ENCODE data around the gene ATP8A2.
A peak's percentile ranks its signal among the peaks of the same experiment; 100 is the strongest.
"Not testable (repeated sequence)": the region's sequence is repeated elsewhere in the genome, so short reads cannot be mapped to it uniquely, and the experiment has no call there.

The ATP8A2 gene

DNA sequence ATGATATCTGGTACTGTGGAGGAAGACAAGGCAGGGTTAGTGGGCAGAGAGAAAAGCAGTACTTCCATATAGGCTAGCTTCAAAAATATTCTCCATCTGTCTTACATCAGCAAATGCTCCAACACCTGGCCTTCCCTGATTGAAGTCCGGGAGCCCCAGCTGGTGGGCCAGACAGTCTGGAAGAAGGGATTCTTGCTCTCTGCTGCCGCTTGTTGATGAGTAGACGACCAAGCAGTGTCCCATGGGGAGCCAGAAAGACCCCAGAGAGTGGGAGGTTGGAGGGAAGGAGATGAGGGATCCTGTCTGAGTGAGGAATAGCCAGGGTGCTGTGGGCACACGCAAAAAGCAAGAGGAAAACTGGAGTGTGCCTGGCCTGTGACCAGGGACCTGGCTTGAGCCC is 95.1 kb downstream of the ATP8A2 start:
- DNase-seq = no peak

DNA sequence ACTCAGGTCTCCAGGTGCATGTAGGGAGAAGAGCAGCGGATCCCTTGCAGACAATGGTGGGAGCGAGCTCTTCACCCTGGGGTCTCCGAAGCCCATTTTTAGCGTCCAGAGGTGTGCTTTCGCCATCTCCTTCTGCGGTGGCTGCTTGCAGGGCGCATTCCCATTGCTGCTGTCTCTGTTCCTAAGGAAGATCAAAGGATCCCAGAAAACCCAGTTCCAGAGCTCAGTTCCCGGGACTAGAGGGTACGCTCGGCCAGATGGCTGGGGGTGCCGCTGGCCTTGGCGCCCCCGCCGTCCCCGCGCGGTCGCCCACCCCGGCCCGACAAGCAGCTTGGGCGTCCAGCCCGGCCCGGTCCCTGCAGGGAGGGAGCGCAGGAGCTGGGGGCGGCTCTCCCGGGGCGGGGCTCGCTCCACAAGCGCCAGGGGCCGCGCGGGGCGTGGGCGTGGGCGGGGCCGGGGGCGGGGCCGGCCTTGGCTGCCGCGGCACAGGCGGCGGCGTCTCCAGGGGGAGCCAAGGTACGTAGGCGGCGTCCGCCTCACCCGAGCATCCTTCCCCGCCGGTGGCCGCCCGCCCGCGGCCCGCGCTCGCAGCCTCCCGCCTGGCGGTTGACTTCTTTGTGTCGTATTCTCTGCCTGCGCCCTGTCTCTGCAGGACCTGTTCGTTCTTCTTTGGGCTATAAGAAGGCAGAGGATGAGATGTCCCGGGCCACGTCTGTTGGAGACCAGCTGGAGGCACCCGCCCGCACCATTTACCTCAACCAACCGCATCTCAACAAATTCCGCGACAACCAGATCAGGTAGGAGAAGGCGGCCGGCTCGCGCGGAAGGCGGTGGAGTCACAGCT is 96.8 kb downstream of the ATP8A2 start:
- peak; percentile 8 for DNase-seq

DNA sequence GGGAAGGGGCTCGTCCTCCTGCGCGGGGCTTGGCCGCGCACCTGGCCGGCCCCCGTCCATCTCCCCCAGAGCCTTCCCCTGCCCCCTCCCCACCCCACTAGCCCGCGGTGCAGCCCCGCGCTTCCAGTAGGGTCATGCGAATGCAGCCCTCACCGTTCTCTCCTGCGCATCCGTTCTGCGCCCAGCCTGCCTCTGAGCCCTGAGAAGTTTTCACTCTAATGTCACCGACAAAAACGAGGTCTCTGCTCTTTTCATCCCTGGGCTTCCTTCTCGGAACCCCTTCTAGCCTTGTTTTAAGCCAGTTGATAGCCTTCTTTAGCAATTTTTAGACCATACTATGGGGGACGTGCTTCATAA is 97.4 kb downstream of the ATP8A2 start:
- no peak for DNase-seq

DNA sequence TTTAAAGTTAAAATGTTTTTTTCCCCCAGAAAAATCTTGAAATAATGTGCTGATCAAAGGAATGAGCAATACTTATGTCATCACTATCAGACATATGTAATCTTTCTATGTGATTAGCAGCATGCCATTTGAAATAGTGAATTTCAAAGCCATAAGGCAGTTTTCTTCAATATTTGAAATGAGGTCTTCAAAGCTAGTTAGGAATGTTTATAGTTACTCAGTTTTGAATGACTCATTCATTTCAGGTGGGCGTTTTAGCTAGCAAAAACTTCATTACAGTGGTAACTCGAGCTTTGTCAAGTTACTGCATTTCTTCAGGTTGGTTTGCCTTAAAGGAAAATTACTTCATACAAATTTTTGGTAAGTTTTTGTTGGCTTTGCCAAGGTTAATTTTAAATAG is 102.1 kb downstream of the ATP8A2 start:
- no peak for DNase-seq

GRCh38 chr13:25478186-25478585 is 106.4 kb downstream of the ATP8A2 start:
- no peak for DNase-seq

- DNase-seq = no peak
Observed at GRCh38 chr13:25489238-25489637, 117.5 kb downstream of the ATP8A2 start.

GRCh38 chr13:25490236-25490635 is 118.5 kb downstream of the ATP8A2 start:
- no peak for DNase-seq

DNA sequence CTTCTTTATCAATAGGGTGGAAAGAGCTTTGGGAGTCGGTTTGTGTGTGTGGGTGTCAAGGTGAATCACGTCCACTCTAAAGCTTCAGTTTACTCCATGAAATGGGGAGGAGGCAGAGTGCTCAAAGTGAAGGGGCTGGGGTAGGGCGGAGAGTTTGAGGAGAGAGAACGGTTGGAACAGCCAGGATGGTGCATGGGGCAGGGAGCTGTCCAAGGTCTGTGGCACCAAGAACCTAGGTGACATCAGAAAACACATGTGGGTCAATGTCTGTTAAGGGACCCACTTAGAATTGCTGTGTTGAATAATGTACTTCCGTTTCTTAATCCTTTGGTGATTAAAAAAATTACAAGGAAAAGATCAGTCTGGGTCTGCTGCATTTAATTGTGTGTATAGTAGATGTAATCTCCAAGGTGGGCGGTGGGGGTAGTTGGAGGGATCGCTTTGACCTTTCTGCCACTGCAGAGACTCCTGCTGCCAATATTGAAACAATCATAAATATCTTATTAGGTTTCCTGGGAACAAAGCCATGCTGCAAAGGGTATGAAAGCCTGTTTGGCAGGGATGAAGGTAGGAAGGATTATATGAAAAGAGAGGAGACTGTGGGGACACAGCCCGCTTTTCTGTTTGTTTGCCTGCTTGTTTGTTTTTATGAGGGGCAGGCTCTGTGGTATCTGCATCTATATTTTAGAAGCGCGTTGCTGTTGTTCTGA is 122.3 kb downstream of the ATP8A2 start:
- DNase-seq = no peak

GRCh38 chr13:25494698-25495411 is 123.1 kb downstream of the ATP8A2 start:
- no peak for DNase-seq

DNA sequence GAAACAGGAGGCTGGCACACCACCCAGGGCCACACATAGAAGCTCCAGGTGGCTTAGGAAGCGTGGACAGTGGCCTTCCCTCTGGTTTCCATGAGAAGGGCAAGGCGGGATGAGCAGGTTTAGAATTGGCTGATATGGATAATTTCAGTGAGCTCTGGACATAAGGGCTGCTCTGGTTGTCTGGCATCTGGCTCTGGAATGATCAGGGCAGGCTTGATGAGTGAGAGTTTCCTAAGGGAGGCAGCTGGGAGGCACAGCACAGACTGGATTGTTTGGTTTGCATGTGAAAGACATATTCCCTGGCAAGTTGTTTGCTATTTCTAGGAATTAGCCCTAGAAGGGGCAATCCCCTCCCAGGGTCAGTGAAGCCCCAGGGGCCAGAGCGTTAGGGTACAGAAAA is 129.5 kb downstream of the ATP8A2 start:
- no peak for DNase-seq

- DNase-seq = no peak
Observed at GRCh38 chr13:25502031-25502430, 130.3 kb downstream of the ATP8A2 start.

DNA sequence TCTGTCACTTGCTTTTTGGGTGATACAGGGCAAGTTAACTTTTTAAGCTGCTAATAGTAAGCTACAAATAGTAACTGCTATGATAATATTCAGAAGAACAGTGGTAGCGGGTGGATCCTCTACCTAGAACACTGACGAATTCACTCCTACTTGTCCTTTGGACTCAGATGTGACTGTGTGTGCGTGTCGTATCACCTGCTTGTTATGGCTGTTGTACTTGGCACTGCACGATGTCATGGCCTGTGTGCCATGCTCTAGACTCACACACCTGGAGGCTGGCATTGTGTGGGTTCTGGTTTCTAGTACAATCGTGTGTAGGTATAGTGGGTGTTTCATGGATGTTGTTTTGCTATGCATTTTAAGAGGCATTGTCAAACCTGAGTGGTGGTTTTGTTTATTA is 130.8 kb downstream of the ATP8A2 start:
- DNase-seq = no peak

GRCh38 chr13:25503856-25504255 is 132.1 kb downstream of the ATP8A2 start:
- DNase-seq = no peak

DNA sequence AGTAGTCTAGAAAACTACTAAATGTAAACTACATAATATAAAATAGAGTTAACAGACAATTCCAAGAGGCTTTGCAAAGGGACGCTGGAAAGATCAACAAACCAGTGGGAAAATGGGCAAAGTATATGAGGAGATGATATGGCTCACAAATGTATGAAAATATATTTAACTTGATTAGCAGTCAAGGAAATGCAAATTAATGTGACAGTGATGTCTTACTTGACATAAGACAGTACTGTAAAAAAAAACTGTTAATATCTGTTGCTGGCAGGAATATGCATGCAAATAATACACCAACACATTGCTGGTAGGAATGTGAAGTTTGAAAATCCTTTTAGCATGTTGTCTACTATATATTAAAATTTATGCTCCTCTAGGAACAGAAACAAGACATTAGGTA is 136.1 kb downstream of the ATP8A2 start:
- no peak for DNase-seq

DNA sequence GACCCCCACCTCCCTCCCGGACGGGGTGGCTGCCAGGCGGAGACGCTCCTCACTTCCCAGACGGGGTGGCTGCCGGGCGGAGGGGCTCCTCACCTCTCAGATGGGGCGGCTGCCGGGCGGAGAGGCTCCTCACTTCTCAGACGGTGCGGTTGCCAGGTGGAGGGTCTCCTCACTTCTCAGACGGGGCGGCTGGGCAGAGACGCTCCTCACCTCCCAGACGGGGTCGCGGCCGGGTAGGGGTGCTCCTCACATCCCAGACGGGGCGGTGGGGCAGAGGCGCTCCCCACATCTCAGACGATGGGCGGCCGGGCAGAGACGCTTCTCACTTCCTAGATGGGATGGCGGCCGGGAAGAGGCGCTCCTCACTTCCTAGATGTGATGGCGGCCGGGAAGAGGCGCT is 141.3 kb downstream of the ATP8A2 start:
- DNase-seq = not testable (repeated sequence)

- no peak for DNase-seq
Observed at GRCh38 chr13:25518441-25518840, 146.7 kb downstream of the ATP8A2 start.

- no peak for DNase-seq
Observed at GRCh38 chr13:25525884-25526283, 154.1 kb downstream of the ATP8A2 start.

DNA sequence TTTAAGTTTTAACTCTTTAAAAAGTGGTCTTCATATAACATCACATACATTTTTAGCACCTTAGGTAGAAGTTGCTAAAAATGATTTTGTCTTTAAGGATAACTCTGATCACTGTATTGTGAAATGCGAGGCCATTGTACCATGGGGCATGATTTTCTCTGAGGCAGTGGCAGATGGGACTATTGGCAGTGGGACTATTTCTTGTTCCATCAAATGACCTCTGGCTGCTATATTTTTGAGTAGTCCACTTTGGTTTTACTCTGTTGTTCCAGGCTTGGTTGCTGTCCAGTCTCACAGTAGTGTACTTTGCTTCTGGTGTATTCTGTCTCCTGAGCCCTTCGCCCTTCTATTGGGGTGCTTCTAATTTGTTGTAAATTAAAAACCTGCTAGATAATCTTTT is 156.5 kb downstream of the ATP8A2 start:
- DNase-seq = no peak

DNA sequence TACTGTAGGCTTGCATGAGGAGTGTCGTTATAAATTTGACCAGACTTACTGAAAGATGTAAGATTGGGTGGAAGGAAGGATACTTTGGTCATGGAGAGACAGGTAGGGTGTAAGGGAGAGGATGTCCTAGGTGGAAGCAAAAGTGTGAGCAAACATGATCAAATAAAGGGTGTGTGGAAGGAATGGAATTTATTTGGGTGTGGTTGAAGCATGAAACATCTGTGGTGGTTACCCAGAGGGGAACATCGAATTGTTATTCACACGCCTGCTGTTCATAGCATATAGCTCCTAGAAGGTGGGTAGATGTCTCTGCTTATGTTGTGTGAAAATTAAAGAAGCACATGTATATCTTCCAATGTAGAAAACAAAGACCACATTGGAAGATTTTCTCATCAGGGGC is 157.7 kb downstream of the ATP8A2 start:
- no peak for DNase-seq

DNA sequence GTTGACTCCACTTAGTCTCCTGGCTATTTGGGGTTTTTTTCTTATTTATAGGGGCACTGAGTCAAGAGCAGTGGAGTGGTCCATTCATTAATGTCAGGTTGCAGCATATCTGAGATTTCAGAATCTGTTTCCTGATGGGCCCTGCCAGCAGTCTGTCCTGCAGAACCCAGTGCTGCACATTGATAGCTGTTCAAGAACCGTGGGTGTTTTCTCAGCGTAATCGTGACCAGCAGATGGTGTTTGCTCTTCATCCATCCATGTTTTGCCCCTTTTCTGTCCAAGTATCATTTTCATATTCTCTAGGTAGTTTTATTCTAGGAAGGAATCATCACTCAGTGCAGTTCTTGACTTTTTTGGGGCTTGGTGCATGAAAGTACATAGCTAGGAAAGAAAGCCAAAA is 166.5 kb downstream of the ATP8A2 start:
- DNase-seq = no peak

DNA sequence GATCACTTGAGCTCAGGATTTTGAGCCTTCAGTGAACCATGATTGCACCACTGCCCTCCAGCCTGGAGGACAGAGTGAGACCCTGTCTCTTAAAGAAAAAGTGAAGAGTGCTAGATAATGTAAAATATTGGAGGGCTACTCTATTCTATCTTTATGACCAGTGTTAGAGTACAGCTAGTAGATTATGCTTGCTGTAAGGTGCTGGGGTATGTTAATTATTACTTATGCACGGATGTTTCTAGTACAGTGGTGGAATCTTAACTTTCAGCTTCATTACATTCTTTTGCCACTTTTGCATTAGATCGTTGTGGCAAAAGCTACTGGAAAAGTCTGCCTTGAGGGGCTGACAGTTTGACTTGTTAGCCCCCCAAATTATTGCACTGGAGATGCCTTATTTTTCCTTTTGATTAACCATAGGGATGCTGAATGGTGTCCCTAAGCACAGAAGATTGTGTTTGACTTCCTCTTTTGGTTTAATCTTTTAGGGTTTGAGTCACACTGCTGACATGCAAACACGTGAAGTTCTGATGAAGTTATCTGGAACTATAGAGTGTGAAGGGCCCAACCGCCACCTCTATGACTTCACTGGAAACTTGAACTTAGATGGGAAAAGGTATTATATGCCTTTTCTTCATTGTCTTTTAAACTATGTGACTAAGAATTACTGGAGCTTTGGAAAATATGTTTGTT is 169.8 kb downstream of the ATP8A2 start:
- DNase-seq = no peak

- not testable (repeated sequence) for DNase-seq
Observed at GRCh38 chr13:25548991-25549390, 177.2 kb downstream of the ATP8A2 start.

- DNase-seq = no peak
Observed at GRCh38 chr13:25561812-25562211, 190.0 kb downstream of the ATP8A2 start.
